Measurements from ENCODE around the gene STK38L.

STK38L gene

GRCh38 chr12:27330846-27331245 is 86.8 kb downstream of the STK38L start:
- no peak for DNase-seq

GRCh38 chr12:27331291-27331926 is 87.3 kb downstream of the STK38L start:
- DNase-seq, result peak; percentile 68

- DNase-seq, result no peak
Measured at GRCh38 chr12:27331927-27332324, 87.8 kb downstream of the STK38L start.

GRCh38 chr12:27332407-27332713 is 88.3 kb downstream of the STK38L start:
- no peak for DNase-seq

GRCh38 chr12:27332714-27333402 is 88.8 kb downstream of the STK38L start, which contains the start of gene BMAL2:
Gene BMAL2, plus strand, starts transcription at chr12:27332836. Its CDS starts 237 bp downstream, at chr12:27333073.
- DNase-seq, result peak; percentile 62

- peak; percentile 37 for DNase-seq
Measured at GRCh38 chr12:27333403-27334009, 89.4 kb downstream of the STK38L start.

GRCh38 chr12:27334042-27334720 is 90.1 kb downstream of the STK38L start:
- DNase-seq, result no peak

- DNase-seq, result no peak
Measured at GRCh38 chr12:27334721-27335082, 90.6 kb downstream of the STK38L start.

- no peak for DNase-seq
Measured at GRCh38 chr12:27335364-27336281, 91.5 kb downstream of the STK38L start.

- DNase-seq, result no peak
Measured at GRCh38 chr12:27336282-27336653, 92.2 kb downstream of the STK38L start.

- DNase-seq, result no peak
Measured at GRCh38 chr12:27337376-27337775, 93.3 kb downstream of the STK38L start.

- no peak for DNase-seq
Measured at GRCh38 chr12:27338473-27338872, 94.4 kb downstream of the STK38L start.

GRCh38 chr12:27340971-27341370 is 96.9 kb downstream of the STK38L start:
- no peak for DNase-seq

GRCh38 chr12:27342536-27342935 is 98.5 kb downstream of the STK38L start:
- no peak for DNase-seq

GRCh38 chr12:27343255-27344000 is 99.3 kb downstream of the STK38L start:
- peak; percentile 28 for DNase-seq

GRCh38 chr12:27344246-27344645 is 100.2 kb downstream of the STK38L start:
- DNase-seq, result no peak

GRCh38 chr12:27344760-27345159 is 100.7 kb downstream of the STK38L start:
- DNase-seq, result no peak

GRCh38 chr12:27345376-27345775 is 101.3 kb downstream of the STK38L start:
- DNase-seq, result no peak

GRCh38 chr12:27347779-27348178 is 103.7 kb downstream of the STK38L start:
- no peak for DNase-seq

GRCh38 chr12:27351476-27351875 is 107.4 kb downstream of the STK38L start:
- no peak for DNase-seq

- DNase-seq, result no peak
Measured at GRCh38 chr12:27355486-27355885, 111.4 kb downstream of the STK38L start.

GRCh38 chr12:27355979-27356378 is 111.9 kb downstream of the STK38L start:
- no peak for DNase-seq
